H9 (cell line): ENCODE results near the gene SSTR4. TPM values are rescaled to one million over a fixed set of nuclear protein-coding genes. Genes with fewer than 3 reads are reported as not detected.

Experiments
- DNase-seq: peaks from one replicate; pipeline ENCODE4 v3.0.0-alpha.2; 2017
- H2AFZ ChIP-seq: one replicate; pipeline ENCODE4 v1.6.1; 2013; ENCODE audit warnings: mild to moderate bottlenecking, low read length, control low read depth, moderate library complexity
- H2AK5ac ChIP-seq: 2 replicates; pipeline ENCODE4 v1.6.1; 2013; ENCODE audit warnings: low read length, control low read depth, mixed read lengths; ENCODE audit not compliant: insufficient read length
- H2BK120ac ChIP-seq: one replicate; pipeline ENCODE4 v1.6.1; 2013; ENCODE audit warnings: low read depth, mild to moderate bottlenecking, low read length, control low read depth, inconsistent platforms; ENCODE audit not compliant: poor library complexity, severe bottlenecking
- H2BK12ac ChIP-seq: 2 replicates; pipeline ENCODE4 v1.6.1; 2013; ENCODE audit warnings: low read length, control low read depth, mixed read lengths, low read depth; ENCODE audit not compliant: insufficient read length
- H2BK15ac ChIP-seq: 2 replicates; pipeline ENCODE4 v1.6.1; 2013; ENCODE audit warnings: low read depth, low read length, control low read depth
- H2BK20ac ChIP-seq: one replicate; pipeline ENCODE4 v1.6.1; 2013; ENCODE audit warnings: low read depth, mild to moderate bottlenecking, low read length, control low read depth, inconsistent platforms; ENCODE audit not compliant: poor library complexity, severe bottlenecking
- H2BK5ac ChIP-seq: 2 replicates; pipeline ENCODE4 v1.6.1; 2013; ENCODE audit warnings: low read length, control low read depth, mixed read lengths; ENCODE audit not compliant: insufficient read length
- H3K14ac ChIP-seq: 2 replicates; pipeline ENCODE4 v1.6.1; 2013; ENCODE audit warnings: low read length, control low read depth; ENCODE audit not compliant: insufficient read depth
- H3K18ac ChIP-seq: 2 replicates; pipeline ENCODE4 v1.6.1; 2013; ENCODE audit warnings: low read depth, mild to moderate bottlenecking, mixed read lengths, low read length, control low read depth; ENCODE audit not compliant: insufficient read length
- H3K23ac ChIP-seq: 2 replicates; pipeline ENCODE4 v1.6.1; 2013; ENCODE audit warnings: low read length, control low read depth, mixed read lengths, low read depth; ENCODE audit not compliant: insufficient read length
- H3K23me2 ChIP-seq: 2 replicates; pipeline ENCODE4 v1.6.1; 2013; ENCODE audit warnings: low read depth, mild to moderate bottlenecking, mixed read lengths, low read length, control low read depth; ENCODE audit not compliant: insufficient read length, poor library complexity, severe bottlenecking
- H3K27ac ChIP-seq: 2 replicates; pipeline ENCODE4 v1.5.1; 2013; ENCODE audit warnings: low read length, control low read depth, mixed read lengths, low read depth; ENCODE audit not compliant: insufficient read length
- H3K27me3 ChIP-seq: 2 replicates; pipeline ENCODE4 v1.6.1; 2013; ENCODE audit warnings: low read length, control low read depth, inconsistent platforms; ENCODE audit not compliant: insufficient read depth
- H3K4ac ChIP-seq: 2 replicates; pipeline ENCODE4 v1.6.1; 2013; ENCODE audit warnings: low read depth, mild to moderate bottlenecking, control low read depth, inconsistent platforms, low read length, moderate library complexity
- H3K4me1 ChIP-seq: 2 replicates; pipeline ENCODE4 v1.6.1; 2013; ENCODE audit warnings: low read length, control low read depth, inconsistent platforms; ENCODE audit not compliant: insufficient read depth
- H3K4me2 ChIP-seq: 2 replicates; pipeline ENCODE4 v1.6.1; 2013; ENCODE audit warnings: low read length, control low read depth, mixed read lengths; ENCODE audit not compliant: insufficient read length, insufficient read depth
- H3K56ac ChIP-seq: 2 replicates; pipeline ENCODE4 v1.6.1; 2013; ENCODE audit warnings: low read depth, mild to moderate bottlenecking, mixed read lengths, low read length, control low read depth; ENCODE audit not compliant: insufficient read length
- H3K79me1 ChIP-seq: 2 replicates; pipeline ENCODE4 v1.6.1; 2013; ENCODE audit warnings: low read depth, mild to moderate bottlenecking, moderate library complexity, low read length, control low read depth, inconsistent platforms; ENCODE audit not compliant: insufficient read depth, poor library complexity, severe bottlenecking
- H3K79me2 ChIP-seq: 2 replicates; pipeline ENCODE4 v1.6.1; 2013; ENCODE audit warnings: low read length, control low read depth, inconsistent platforms; ENCODE audit not compliant: insufficient read depth
- H3K9ac ChIP-seq: 2 replicates; pipeline ENCODE4 v1.6.1; 2013; ENCODE audit warnings: low read length, control low read depth, mixed read lengths; ENCODE audit not compliant: insufficient read length; ENCODE audit errors: extremely low read depth
- H3K9me3 ChIP-seq: one replicate; pipeline ENCODE4 v1.6.1; 2013; ENCODE audit warnings: low read depth, low read length, inconsistent platforms; ENCODE audit not compliant: control insufficient read depth
- H3T11ph ChIP-seq: one replicate; pipeline ENCODE4 v1.6.1; 2013; ENCODE audit warnings: mild to moderate bottlenecking, low read length, control low read depth, inconsistent platforms
- H4K20me1 ChIP-seq: one replicate; pipeline ENCODE4 v1.6.1; 2013; ENCODE audit not compliant: control insufficient read depth, insufficient read length, insufficient read depth
- H4K5ac ChIP-seq: 2 replicates; pipeline ENCODE4 v1.6.1; 2013; ENCODE audit warnings: low read depth, mild to moderate bottlenecking, mixed read lengths, low read length, control low read depth; ENCODE audit not compliant: insufficient read length
- H4K8ac ChIP-seq: replicated peaks from 2 replicates; pipeline ENCODE4 v1.6.1; 2013; ENCODE audit warnings: low read length, control low read depth, mixed read lengths, low read depth; ENCODE audit not compliant: insufficient read length
- H4K91ac ChIP-seq: 2 replicates; pipeline ENCODE4 v1.6.1; 2013; ENCODE audit warnings: low read depth, mild to moderate bottlenecking, moderate library complexity, mixed read lengths, low read length, control low read depth; ENCODE audit not compliant: insufficient read length
- H3K27ac Mint-ChIP-seq, 3 experiments: 2 replicates in 2 of 3; 3 replicates in 1 of 3; pipeline ENCODE4 v1.8.0; 2020 to 2021; ENCODE audit warnings: mixed read lengths in 3 of 3, mild to moderate bottlenecking in 1 of 3, moderate library complexity in 1 of 3
- H3K27me3 Mint-ChIP-seq: 2 replicates; pipeline ENCODE4 v1.8.0; 2021; ENCODE audit warnings: low read depth, mild to moderate bottlenecking, moderate library complexity, mixed read lengths
- H3K36me3 Mint-ChIP-seq, 3 experiments: 2 replicates in 2 of 3; 3 replicates in 1 of 3; pipeline ENCODE4 v1.8.0; 2020 to 2021; ENCODE audit warnings: low read depth in 3 of 3, mixed read lengths in 3 of 3; ENCODE audit not compliant: insufficient read depth in 1 of 3
- H3K4me1 Mint-ChIP-seq, 2 experiments: 2 replicates each; pipeline ENCODE4 v1.8.0; 2020; ENCODE audit warnings: mixed read lengths in 2 of 2
- H3K4me3 Mint-ChIP-seq, 2 experiments: 2 replicates in 1 of 2; 3 replicates in 1 of 2; pipeline ENCODE4 v1.8.0; 2020 to 2021; ENCODE audit warnings: mild to moderate bottlenecking in 2 of 2, mixed read lengths in 2 of 2, moderate library complexity in 1 of 2
- H3K9me3 Mint-ChIP-seq, 2 experiments: 2 replicates in 1 of 2; 3 replicates in 1 of 2; pipeline ENCODE4 v1.8.0; 2020; ENCODE audit warnings: mild to moderate bottlenecking in 2 of 2, mixed read lengths in 2 of 2, moderate library complexity in 1 of 2
- CTCF ChIP-seq: fragments of 200-600 bp; sonication (generic); conservative IDR thresholded peaks from 3 replicates; pipeline ENCODE4 v1.8.0; 2021; ENCODE audit warnings: antibody characterized with exemption, mild to moderate bottlenecking
- WGBS: extraction: QIAGEN DNeasy Blood & Tissue Kit; methylation state at CpG from one replicate; pipeline ENCODE4 v1.1.7; 2013; ENCODE audit warnings: missing lambda C conversion rate, low lambda C conversion rate, mixed read lengths; ENCODE audit not compliant: insufficient read length; ENCODE audit errors: extremely low coverage; 5-methylcytosine and 5-hydroxymethylcytosine counted together
- total RNA-seq: library from RNA; stranded (reverse); gene quantifications from 2 replicates; pipeline ENCODE4 v1.2.1, GENCODE V29; 2021

SSTR4 gene
- total RNA-seq, 1 experiment from 2014 or later = not detected

GRCh38 chr20:23061262-23061661 lies 26.1 kb downstream of the SSTR4 start:
- Histone ChIP-seq H2BK15ac (no peak overlapping the region), H2BK12ac (no peak overlapping the region), H3K9me3 (no peaks in the 10 kb centered on the region), H3K9ac (no peak overlapping the region), H2BK120ac (no peak overlapping the region), H3K56ac (no peak overlapping the region), H2BK20ac (no peak overlapping the region), H3K27ac (no peak overlapping the region), H4K91ac (no peak overlapping the region), H4K8ac (no peak overlapping the region), H3T11ph (no peak overlapping the region), H4K20me1 (no peaks in the 10 kb centered on the region), H3K18ac (no peak overlapping the region), H3K4ac (no peak overlapping the region), H3K23me2 (no peaks in the 10 kb centered on the region), H2BK5ac (no peak overlapping the region), H2AK5ac (no peak overlapping the region), H3K79me1 (no peaks in the 10 kb centered on the region), H4K5ac (no peak overlapping the region), H3K23ac (no peak overlapping the region), H3K27me3 (no peaks in the 10 kb centered on the region), H3K4me1 (peaks cover 3% of the 10 kb centered on the region; the same call in 1 of the 2 replicates), H3K14ac (no peak overlapping the region), H2AFZ (no peak overlapping the region), H3K79me2 (no peaks in the 10 kb centered on the region), H3K4me2 (no peak overlapping the region)
- no peak for DNase-seq
- H3K27me3 Mint-ChIP-seq = no peaks in the 10 kb centered on the region; the same call in none of the 2 replicates
- no peak for TF ChIP-seq CTCF
- peaks cover 0 to 3% of the 10 kb centered on the region in 2 experiments; a peak in 1 of 5 replicates for H3K9me3 Mint-ChIP-seq
- WGBS = no CpG with 5 or more reads among the region's 5 CpGs
- H3K4me1 Mint-ChIP-seq = peaks cover 21 to 35% of the 10 kb centered on the region in 2 experiments
- no peaks in the 10 kb centered on the region for H3K36me3 Mint-ChIP-seq
- no peak overlapping the region for H3K27ac Mint-ChIP-seq
- no peak overlapping the region for H3K4me3 Mint-ChIP-seq
